Measurements from ENCODE around the gene MTOR.
"Not testable (repeated sequence)": the region's sequence is repeated elsewhere in the genome, so short reads cannot be mapped to it uniquely, and the experiment has no call there.

Gene MTOR

GRCh38 chr1:11178021-11179015, 84.0 kb downstream of the MTOR start:
- no peak for DNase-seq

GRCh38 chr1:11176081-11176706, 86.2 kb downstream of the MTOR start:
- DNase-seq, result no peak

GRCh38 chr1:11175461-11175860, 86.9 kb downstream of the MTOR start:
- DNase-seq, result no peak

- DNase-seq, result no peak
Measured at GRCh38 chr1:11174261-11174942, 87.9 kb downstream of the MTOR start.

- DNase-seq, result no peak
Measured at GRCh38 chr1:11170102-11170501, 92.2 kb downstream of the MTOR start.

GRCh38 chr1:11169202-11169601, 93.1 kb downstream of the MTOR start:
- DNase-seq, result no peak

GRCh38 chr1:11168731-11169130, 93.6 kb downstream of the MTOR start:
- no peak for DNase-seq

GRCh38 chr1:11166744-11167143, 95.6 kb downstream of the MTOR start:
- not testable (repeated sequence) for DNase-seq

- not testable (repeated sequence) for DNase-seq
Measured at GRCh38 chr1:11162752-11163151, 99.6 kb downstream of the MTOR start.

GRCh38 chr1:11158720-11159321, 103.5 kb downstream of the MTOR start:
- no peak for DNase-seq

GRCh38 chr1:11158291-11158690, 104.1 kb downstream of the MTOR start:
- no peak for DNase-seq

- DNase-seq, result no peak
Measured at GRCh38 chr1:11157867-11158266, 104.5 kb downstream of the MTOR start.

- no peak for DNase-seq
Measured at GRCh38 chr1:11157394-11157793, 105.0 kb downstream of the MTOR start.

- DNase-seq, result no peak
Measured at GRCh38 chr1:11156963-11157362, 105.4 kb downstream of the MTOR start.

GRCh38 chr1:11156441-11156840, 105.9 kb downstream of the MTOR start:
- DNase-seq, result no peak

GRCh38 chr1:11153184-11153583, 109.2 kb downstream of the MTOR start:
- DNase-seq, result no peak

GRCh38 chr1:11152755-11153154, 109.6 kb downstream of the MTOR start:
- DNase-seq, result no peak

GRCh38 chr1:11151826-11152612, 110.3 kb downstream of the MTOR start:
- no peak for DNase-seq

GRCh38 chr1:11151114-11151513, 111.2 kb downstream of the MTOR start:
- no peak for DNase-seq

GRCh38 chr1:11150326-11150725, 112.0 kb downstream of the MTOR start:
- DNase-seq, result no peak

- DNase-seq, result no peak
Measured at GRCh38 chr1:11147197-11147770, 115.1 kb downstream of the MTOR start.

- DNase-seq, result no peak
Measured at GRCh38 chr1:11145741-11146140, 116.6 kb downstream of the MTOR start.
